ENCODE data around the gene LRRC42.

Gene LRRC42

DNA sequence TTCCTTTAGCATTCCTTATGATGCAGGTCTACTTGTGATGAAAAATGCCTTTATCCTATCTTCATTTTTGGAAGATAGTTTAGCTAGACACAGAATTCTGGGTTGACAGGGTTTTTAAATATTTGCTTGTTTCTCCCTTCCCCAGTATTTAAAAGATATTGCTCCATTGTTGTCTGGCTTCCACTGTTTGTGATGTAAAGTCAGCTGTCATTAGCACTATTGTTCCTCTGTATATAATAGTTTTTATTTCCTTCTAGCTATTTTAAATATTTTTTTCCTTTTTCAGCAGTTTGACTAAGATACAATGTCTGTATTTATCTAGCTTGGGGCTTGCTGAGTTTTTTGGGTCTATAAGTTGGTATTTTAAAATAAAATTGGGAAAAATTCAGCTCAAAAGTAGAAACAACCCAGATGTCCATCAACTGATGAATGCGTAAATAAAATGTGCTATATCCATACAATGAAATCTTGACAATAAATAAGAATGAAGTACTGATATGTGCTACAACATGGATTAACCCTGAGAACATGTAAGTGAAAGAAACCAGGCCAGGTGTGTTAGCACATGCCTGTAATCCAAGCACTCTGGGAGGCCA, 11.9 kb upstream of the LRRC42 start (continued):
- TF ChIP-seq, protein P1, sequence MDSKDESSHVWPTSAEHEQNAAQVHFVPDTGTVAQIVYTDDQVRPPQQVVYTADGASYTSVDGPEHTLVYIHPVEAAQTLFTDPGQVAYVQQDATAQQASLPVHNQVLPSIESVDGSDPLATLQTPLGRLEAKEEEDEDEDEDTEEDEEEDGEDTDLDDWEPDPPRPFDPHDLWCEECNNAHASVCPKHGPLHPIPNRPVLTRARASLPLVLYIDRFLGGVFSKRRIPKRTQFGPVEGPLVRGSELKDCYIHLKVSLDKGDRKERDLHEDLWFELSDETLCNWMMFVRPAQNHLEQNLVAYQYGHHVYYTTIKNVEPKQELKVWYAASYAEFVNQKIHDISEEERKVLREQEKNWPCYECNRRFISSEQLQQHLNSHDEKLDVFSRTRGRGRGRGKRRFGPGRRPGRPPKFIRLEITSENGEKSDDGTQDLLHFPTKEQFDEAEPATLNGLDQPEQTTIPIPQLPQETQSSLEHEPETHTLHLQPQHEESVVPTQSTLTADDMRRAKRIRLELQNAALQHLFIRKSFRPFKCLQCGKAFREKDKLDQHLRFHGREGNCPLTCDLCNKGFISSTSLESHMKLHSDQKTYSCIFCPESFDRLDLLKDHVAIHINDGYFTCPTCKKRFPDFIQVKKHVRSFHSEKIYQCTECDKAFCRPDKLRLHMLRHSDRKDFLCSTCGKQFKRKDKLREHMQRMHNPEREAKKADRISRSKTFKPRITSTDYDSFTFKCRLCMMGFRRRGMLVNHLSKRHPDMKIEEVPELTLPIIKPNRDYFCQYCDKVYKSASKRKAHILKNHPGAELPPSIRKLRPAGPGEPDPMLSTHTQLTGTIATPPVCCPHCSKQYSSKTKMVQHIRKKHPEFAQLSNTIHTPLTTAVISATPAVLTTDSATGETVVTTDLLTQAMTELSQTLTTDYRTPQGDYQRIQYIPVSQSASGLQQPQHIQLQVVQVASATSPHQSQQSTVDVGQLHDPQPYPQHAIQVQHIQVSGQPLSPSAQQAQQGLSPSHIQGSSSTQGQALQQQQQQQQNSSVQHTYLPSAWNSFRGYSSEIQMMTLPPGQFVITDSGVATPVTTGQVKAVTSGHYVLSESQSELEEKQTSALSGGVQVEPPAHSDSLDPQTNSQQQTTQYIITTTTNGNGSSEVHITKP (tag by site-specific recombination; IDR thresholded peaks at IDR 0.05): no peak
- no peak for TF ChIP-seq ZNF654 (tag by site-specific recombination; IDR thresholded peaks at IDR 0.05; ENCODE audit: low read depth)
- TF ChIP-seq ZNF274 (IDR thresholded peaks at IDR 0.05; ENCODE audit: low read length): no peak
- TF ChIP-seq ZNF274 (tag by site-specific recombination; IDR thresholded peaks at IDR 0.05; ENCODE audit: borderline replicate concordance): no peak
- TF ChIP-seq ZNF768 (tag by site-specific recombination; IDR thresholded peaks at IDR 0.05): no peak
- no peak for TF ChIP-seq ZNF223 (tag by site-specific recombination; IDR thresholded peaks at IDR 0.05)
- TF ChIP-seq ZNF777 (tag by site-specific recombination; IDR thresholded peaks at IDR 0.05; ENCODE audit: borderline replicate concordance): no peak
- TF ChIP-seq, protein P2, sequence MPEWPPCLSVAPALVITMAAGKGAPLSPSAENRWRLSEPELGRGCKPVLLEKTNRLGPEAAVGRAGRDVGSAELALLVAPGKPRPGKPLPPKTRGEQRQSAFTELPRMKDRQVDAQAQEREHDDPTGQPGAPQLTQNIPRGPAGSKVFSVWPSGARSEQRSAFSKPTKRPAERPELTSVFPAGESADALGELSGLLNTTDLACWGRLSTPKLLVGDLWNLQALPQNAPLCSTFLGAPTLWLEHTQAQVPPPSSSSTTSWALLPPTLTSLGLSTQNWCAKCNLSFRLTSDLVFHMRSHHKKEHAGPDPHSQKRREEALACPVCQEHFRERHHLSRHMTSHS (tag by site-specific recombination; IDR thresholded peaks at IDR 0.05): no peak

DNA sequence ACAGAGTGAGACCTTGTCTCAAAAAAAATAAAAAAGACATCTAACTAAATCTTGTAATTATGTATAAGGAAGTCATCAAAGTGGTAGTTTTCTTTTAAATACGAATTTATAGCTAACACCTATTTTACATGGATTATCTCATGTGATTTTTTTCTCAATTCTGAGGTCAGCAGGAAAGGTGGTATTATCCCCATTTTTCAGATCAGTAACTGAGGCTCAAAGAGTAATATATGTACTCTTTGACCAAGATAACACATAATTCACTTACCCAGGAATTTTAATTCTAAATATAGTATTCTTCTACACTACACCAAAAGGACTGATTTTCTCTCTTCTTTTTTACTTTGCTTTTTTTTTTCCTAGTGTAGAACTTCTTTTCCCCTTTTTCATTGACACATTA, 9.7 kb upstream of the LRRC42 start:
- ChIA-PET CTCF (interaction anchor here (0.7 to 1.0 kb wide), 2 partner anchors 9 to 19 kb away, joined by 3 read pairs; partner anchors contain the start of gene IFT25), POLR2A (interaction anchor here (2.1 kb wide), 1 partner anchor 9 kb away, joined by 6 read pairs; the partner anchor contains the start of genes IFT25 and LRRC42)
- TF ChIP-seq ZNF626 (tag by site-specific recombination; IDR thresholded peaks at IDR 0.05) (no peak), SP3 (tag by site-specific recombination; IDR thresholded peaks at IDR 0.05) (no peak), ZBTB1 (tag by site-specific recombination; IDR thresholded peaks at IDR 0.05) (no peak), ZNF121 (tag by site-specific recombination; IDR thresholded peaks at IDR 0.05) (no peak), TRIM28 (IDR thresholded peaks at IDR 0.05; ENCODE audit: borderline replicate concordance, low read length) (no peak), RBAK (tag by site-specific recombination; IDR thresholded peaks at IDR 0.05) (no peak), OVOL3 (tag by site-specific recombination; IDR thresholded peaks at IDR 0.05) (no peak), ZNF140 (tag by site-specific recombination; IDR thresholded peaks at IDR 0.05) (no peak), ZNF221 (tag by site-specific recombination; IDR thresholded peaks at IDR 0.05; ENCODE audit: borderline replicate concordance) (no peak), ZNF48 (tag by site-specific recombination; IDR thresholded peaks at IDR 0.05) (no peak), ZNF707 (tag by site-specific recombination; IDR thresholded peaks at IDR 0.05) (no peak), ZNF423 (tag by site-specific recombination; IDR thresholded peaks at IDR 0.05) (no peak), ZFP69B (tag by site-specific recombination; IDR thresholded peaks at IDR 0.05) (no peak), SETDB1 (IDR thresholded peaks at IDR 0.05; ENCODE audit: insufficient read length, low read length) (no peak), ZNF174 (tag by site-specific recombination; IDR thresholded peaks at IDR 0.05) (no peak), ZNF585B (tag by site-specific recombination; IDR thresholded peaks at IDR 0.05) (no peak), ZNF830 (tag by site-specific recombination; IDR thresholded peaks at IDR 0.05; ENCODE audit: low read depth) (no peak), ZNF155 (tag by site-specific recombination; IDR thresholded peaks at IDR 0.05) (no peak)
- TF ChIP-seq, protein P3, sequence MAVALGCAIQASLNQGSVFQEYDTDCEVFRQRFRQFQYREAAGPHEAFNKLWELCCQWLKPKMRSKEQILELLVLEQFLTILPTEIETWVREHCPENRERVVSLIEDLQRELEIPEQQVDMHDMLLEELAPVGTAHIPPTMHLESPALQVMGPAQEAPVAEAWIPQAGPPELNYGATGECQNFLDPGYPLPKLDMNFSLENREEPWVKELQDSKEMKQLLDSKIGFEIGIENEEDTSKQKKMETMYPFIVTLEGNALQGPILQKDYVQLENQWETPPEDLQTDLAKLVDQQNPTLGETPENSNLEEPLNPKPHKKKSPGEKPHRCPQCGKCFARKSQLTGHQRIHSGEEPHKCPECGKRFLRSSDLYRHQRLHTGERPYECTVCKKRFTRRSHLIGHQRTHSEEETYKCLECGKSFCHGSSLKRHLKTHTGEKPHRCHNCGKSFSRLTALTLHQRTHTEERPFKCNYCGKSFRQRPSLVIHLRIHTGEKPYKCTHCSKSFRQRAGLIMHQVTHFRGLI (tag by site-specific recombination; IDR thresholded peaks at IDR 0.05): no peak
- TF ChIP-seq, protein P4, sequence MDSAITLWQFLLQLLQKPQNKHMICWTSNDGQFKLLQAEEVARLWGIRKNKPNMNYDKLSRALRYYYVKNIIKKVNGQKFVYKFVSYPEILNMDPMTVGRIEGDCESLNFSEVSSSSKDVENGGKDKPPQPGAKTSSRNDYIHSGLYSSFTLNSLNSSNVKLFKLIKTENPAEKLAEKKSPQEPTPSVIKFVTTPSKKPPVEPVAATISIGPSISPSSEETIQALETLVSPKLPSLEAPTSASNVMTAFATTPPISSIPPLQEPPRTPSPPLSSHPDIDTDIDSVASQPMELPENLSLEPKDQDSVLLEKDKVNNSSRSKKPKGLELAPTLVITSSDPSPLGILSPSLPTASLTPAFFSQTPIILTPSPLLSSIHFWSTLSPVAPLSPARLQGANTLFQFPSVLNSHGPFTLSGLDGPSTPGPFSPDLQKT (IDR thresholded peaks at IDR 0.05; ENCODE audit: borderline replicate concordance, low read depth, low read length): no peak
- H3K36me3 ChIP-seq (ENCODE audit: control insufficient read depth in 2 of 2, insufficient read depth in 1 of 2, low read length in 2 of 2): peaks cover 0 to 53% of the 10 kb centered on the region in 2 experiments; a peak in 1 of 3 replicates
- no peak overlapping the region for H3K27ac ChIP-seq (ENCODE audit: extremely low read depth, low read depth, low read length)
- no peak overlapping the region for H3K4me3 ChIP-seq (ENCODE audit: low read depth, low read length)
- H3K9me3 ChIP-seq (ENCODE audit: control insufficient read depth, insufficient read depth, low read depth, low read length): no peaks in the 10 kb centered on the region
- H3K4me1 ChIP-seq (ENCODE audit: control insufficient read depth, insufficient read depth, low read length): no peaks in the 10 kb centered on the region
